H1 (cell line): ENCODE results near the gene CCNY. TPM values are rescaled to one million over a fixed set of nuclear protein-coding genes. Genes with fewer than 3 reads are reported as not detected.

ENCODE experiments used
- BRCA1 ChIP-seq: IDR thresholded peaks from 2 replicates; pipeline ENCODE4 v1.6.1; 2012; ENCODE audit warnings: low read depth, low read length, improper control_type of control experiment
- CTBP2 ChIP-seq: IDR thresholded peaks from 2 replicates; pipeline ENCODE4 v1.7.0; 2011; ENCODE audit warnings: borderline replicate concordance, mild to moderate bottlenecking, moderate library complexity, mixed read lengths, low read length; ENCODE audit not compliant: insufficient read depth, insufficient read length
- HDAC6 ChIP-seq: IDR thresholded peaks from one replicate; pipeline ENCODE4 v1.7.1; 2012; ENCODE audit warnings: low read depth, mild to moderate bottlenecking, inconsistent platforms, low read length, moderate library complexity
- MAFK ChIP-seq: IDR thresholded peaks from 2 replicates; pipeline ENCODE4 v1.6.1; 2012; ENCODE audit warnings: low read depth, mild to moderate bottlenecking, improper control_type of control experiment, low read length
- MAX ChIP-seq: IDR thresholded peaks from 2 replicates; pipeline ENCODE4 v1.6.1; 2012; ENCODE audit warnings: inconsistent platforms
- SAP30 ChIP-seq: fragments of 300-600 bp; sonication (generic); IDR thresholded peaks from 2 replicates; pipeline ENCODE4 v1.7.1; 2012; ENCODE audit warnings: low read length, moderate library complexity, mild to moderate bottlenecking, inconsistent platforms; ENCODE audit not compliant: insufficient read depth, insufficient replicate concordance
- polyA plus RNA-seq, 7 experiments: library from polyadenylated mRNA; depleted of rRNA in 3 of 7; stranded (reverse) in 5 of 7; unstranded in 2 of 7; fragments of >200 nt in 5 of 7; fragments of 200-250 nt in 2 of 7; gene quantifications; 1 replicate in 5 of 7; 2 replicates in 1 of 7; 4 replicates in 1 of 7; pipeline versions ENCODE4 v1.2.1 to v1.2.3, GENCODE V29; 2011 to 2013; ENCODE audit warnings: missing spikeins in 2 of 7, mixed read lengths in 2 of 7
- total RNA-seq: library from RNA; stranded (reverse); fragmentation: NEBNext Ultra II Directional; extraction: Animal tissue kit (Norgen Biotek cat#: 25700); gene quantifications from 2 replicates; pipeline ENCODE4 v1.2.1, GENCODE V29; 2021

The CCNY gene
- total and polyA plus RNA-seq, 2 of the 8 experiments (the other 6 are each of a cell fraction or from before 2014, with no cell fraction given): 25.3 to 68.2 TPM

GRCh38 chr10:35504132-35504531, 167.8 kb downstream of the CCNY start (continued):
- no peak for TF ChIP-seq CTBP2
- TF ChIP-seq MAX: no peak
- TF ChIP-seq SAP30: no peak
- TF ChIP-seq BRCA1: no peak
- no peak for TF ChIP-seq HDAC6
- no peak for TF ChIP-seq MAFK
